Measurements from ENCODE around the gene LRRC8E. TPM values are rescaled to one million over a fixed set of nuclear protein-coding genes. Genes with fewer than 3 reads are reported as not detected.

LRRC8E gene
- polyA plus RNA-seq, 1 donor (not counting 4 experiments of a cell fraction or from before 2014, with no cell fraction given): 13.5 TPM

- Histone ChIP-seq H2AFZ (ENCODE audit: control insufficient read depth, low read length) (no peak overlapping the region), H3K36me3 (ENCODE audit: control insufficient read depth in 2 of 2, extremely low read depth in 1 of 2, insufficient read depth in 2 of 2, low read length in 2 of 2) (peaks cover 0 to 7% of the 10 kb centered on the region in 2 experiments), H3K9me1 (ENCODE audit: control insufficient read depth, extremely low read depth, insufficient read depth, low read length) (no peaks in the 10 kb centered on the region), H3K4me1 (ENCODE audit: control insufficient read depth, extremely low read depth, insufficient read depth, low read length) (peaks cover 15% of the 10 kb centered on the region), H4K20me1 (ENCODE audit: control insufficient read depth, extremely low read depth, insufficient read depth, low read length) (no peaks in the 10 kb centered on the region), H3K9ac (ENCODE audit: control insufficient read depth, extremely low read depth, insufficient read depth, low read length) (no peak overlapping the region), H3K79me2 (ENCODE audit: control insufficient read depth, insufficient read depth, low read length) (no peaks in the 10 kb centered on the region), H3K27ac (ENCODE audit: control insufficient read depth, insufficient read depth, low read length) (no peak overlapping the region), H3K27me3 (ENCODE audit: control insufficient read depth, extremely low read depth, insufficient read depth, low read length) (no peaks in the 10 kb centered on the region), H3K4me3 (ENCODE audit: control insufficient read depth in 2 of 3, extremely low read depth in 1 of 3, insufficient read depth in 2 of 3, low read depth in 1 of 3, low read length in 3 of 3) (no peak overlapping the region), H3K9me3 (ENCODE audit: control insufficient read depth, low read depth, low read length) (no peaks in the 10 kb centered on the region), H3K4me2 (ENCODE audit: control insufficient read depth, extremely low read depth, insufficient read depth, low read depth, low read length) (no peak overlapping the region)
- FAIRE-seq: no peak
- dilution Hi-C loops (cut with MboI; ENCODE audit: extremely low pct_ligation_motif_present, low sequenced_read_pairs): no loop called here
- DNase-seq (ENCODE audit: low read depth, low spot score): no peak
- no peak for TF ChIP-seq EZH2 (IDR thresholded peaks at IDR 0.05; ENCODE audit: low read length)
- TF ChIP-seq, protein P1, sequence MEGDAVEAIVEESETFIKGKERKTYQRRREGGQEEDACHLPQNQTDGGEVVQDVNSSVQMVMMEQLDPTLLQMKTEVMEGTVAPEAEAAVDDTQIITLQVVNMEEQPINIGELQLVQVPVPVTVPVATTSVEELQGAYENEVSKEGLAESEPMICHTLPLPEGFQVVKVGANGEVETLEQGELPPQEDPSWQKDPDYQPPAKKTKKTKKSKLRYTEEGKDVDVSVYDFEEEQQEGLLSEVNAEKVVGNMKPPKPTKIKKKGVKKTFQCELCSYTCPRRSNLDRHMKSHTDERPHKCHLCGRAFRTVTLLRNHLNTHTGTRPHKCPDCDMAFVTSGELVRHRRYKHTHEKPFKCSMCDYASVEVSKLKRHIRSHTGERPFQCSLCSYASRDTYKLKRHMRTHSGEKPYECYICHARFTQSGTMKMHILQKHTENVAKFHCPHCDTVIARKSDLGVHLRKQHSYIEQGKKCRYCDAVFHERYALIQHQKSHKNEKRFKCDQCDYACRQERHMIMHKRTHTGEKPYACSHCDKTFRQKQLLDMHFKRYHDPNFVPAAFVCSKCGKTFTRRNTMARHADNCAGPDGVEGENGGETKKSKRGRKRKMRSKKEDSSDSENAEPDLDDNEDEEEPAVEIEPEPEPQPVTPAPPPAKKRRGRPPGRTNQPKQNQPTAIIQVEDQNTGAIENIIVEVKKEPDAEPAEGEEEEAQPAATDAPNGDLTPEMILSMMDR (optimal IDR thresholded peaks at IDR 0.05 in 1 of 3, IDR thresholded peaks at IDR 0.05 in 1 of 3, conservative IDR thresholded peaks at IDR 0.05 in 1 of 3; ENCODE audit: extremely low read depth in 1 of 3, insufficient read depth in 2 of 3, low read length in 3 of 3): no peak
Measured at GRCh38 chr19:7864690-7865074, 23.6 kb upstream of the LRRC8E start.

DNA sequence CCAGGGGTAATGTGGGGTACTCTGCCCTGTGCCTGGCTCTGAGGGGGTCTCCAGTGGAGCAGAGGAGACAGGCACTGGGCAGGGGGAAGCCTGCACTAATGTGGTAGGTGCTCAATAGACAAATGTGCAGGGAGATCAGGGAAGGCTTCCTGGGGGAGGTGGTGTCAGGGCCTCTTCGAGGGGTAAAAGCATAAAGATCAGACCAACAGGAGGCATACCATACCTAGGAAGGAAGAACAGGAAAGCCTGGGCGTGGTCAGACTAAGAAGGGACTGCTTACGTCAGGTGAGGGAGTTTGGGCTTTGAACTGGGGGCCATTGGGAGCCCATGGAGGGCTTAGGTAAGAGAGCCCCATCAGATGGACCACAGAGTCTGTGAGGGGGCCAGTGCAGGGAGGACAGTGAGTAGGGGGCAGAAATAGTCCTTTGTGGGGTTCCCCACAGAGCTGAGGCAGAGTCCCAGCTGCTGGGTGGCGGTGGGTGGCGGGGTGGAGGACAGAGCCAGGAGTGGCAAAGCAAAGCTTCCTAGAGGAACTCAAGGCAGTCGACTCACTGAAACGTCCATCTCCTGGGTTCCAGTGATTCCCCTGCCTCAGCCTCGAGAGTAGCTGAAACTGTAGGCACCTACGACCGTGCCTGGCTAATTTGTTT is 22.9 kb upstream of the LRRC8E start:
- TF ChIP-seq, protein P1 (optimal IDR thresholded peaks at IDR 0.05 in 1 of 3, IDR thresholded peaks at IDR 0.05 in 1 of 3, conservative IDR thresholded peaks at IDR 0.05 in 1 of 3; ENCODE audit: extremely low read depth in 1 of 3, insufficient read depth in 2 of 3, low read length in 3 of 3): peak in 2 of 3 experiments; percentile 12 to 19
- no peak for TF ChIP-seq EZH2 (IDR thresholded peaks at IDR 0.05; ENCODE audit: low read length)
- no peak overlapping the region for H2AFZ ChIP-seq (ENCODE audit: control insufficient read depth, low read length)
- H3K9me3 ChIP-seq (ENCODE audit: control insufficient read depth, low read depth, low read length): no peaks in the 10 kb centered on the region
- H3K27me3 ChIP-seq (ENCODE audit: control insufficient read depth, extremely low read depth, insufficient read depth, low read length): no peaks in the 10 kb centered on the region
- peak overlapping the region; percentile 45 for H3K4me2 ChIP-seq (ENCODE audit: control insufficient read depth, extremely low read depth, insufficient read depth, low read depth, low read length)
- peaks cover 0 to 3% of the 10 kb centered on the region in 2 experiments for H3K36me3 ChIP-seq (ENCODE audit: control insufficient read depth in 2 of 2, extremely low read depth in 1 of 2, insufficient read depth in 2 of 2, low read length in 2 of 2)
- peak overlapping the region; percentile 33 for H3K9ac ChIP-seq (ENCODE audit: control insufficient read depth, extremely low read depth, insufficient read depth, low read length)
- no peak overlapping the region for H3K4me3 ChIP-seq (ENCODE audit: control insufficient read depth in 2 of 3, extremely low read depth in 1 of 3, insufficient read depth in 2 of 3, low read depth in 1 of 3, low read length in 3 of 3)
- no peak overlapping the region for H3K27ac ChIP-seq (ENCODE audit: control insufficient read depth, insufficient read depth, low read length)
- no peak for DNase-seq (ENCODE audit: low read depth, low spot score)
- H4K20me1 ChIP-seq (ENCODE audit: control insufficient read depth, extremely low read depth, insufficient read depth, low read length): no peaks in the 10 kb centered on the region
- H3K4me1 ChIP-seq (ENCODE audit: control insufficient read depth, extremely low read depth, insufficient read depth, low read length): peaks cover 15% of the 10 kb centered on the region
- no peaks in the 10 kb centered on the region for H3K79me2 ChIP-seq (ENCODE audit: control insufficient read depth, insufficient read depth, low read length)
- dilution Hi-C loops (cut with MboI; ENCODE audit: extremely low pct_ligation_motif_present, low sequenced_read_pairs): no loop called here
- H3K9me1 ChIP-seq (ENCODE audit: control insufficient read depth, extremely low read depth, insufficient read depth, low read length): no peaks in the 10 kb centered on the region
- no peak for FAIRE-seq

All from keratinocyte (primary cell).